Osteoblast (primary cell): ENCODE measurements around the gene CTSG. TPM values are rescaled to one million over a fixed set of nuclear protein-coding genes. Genes with fewer than 3 reads are reported as not detected.
"Not testable (repeated sequence)": the region's sequence is repeated elsewhere in the genome, so short reads cannot be mapped to it uniquely, and the experiment has no call there.

Experiments
- DNase-seq: peaks from one replicate; pipeline ENCODE4 v3.0.0; 2011; ENCODE audit warnings: low spot score, mixed read lengths; ENCODE audit not compliant: insufficient read length; ENCODE audit errors: missing footprints
- H2AFZ ChIP-seq: 2 replicates; pipeline ENCODE4 v1.6.0; 2011; ENCODE audit warnings: mild to moderate bottlenecking, low read length
- H3K27ac ChIP-seq: 2 replicates; pipeline ENCODE4 v1.5.1; 2011; ENCODE audit warnings: mild to moderate bottlenecking, low read depth, low read length, moderate library complexity
- H3K27me3 ChIP-seq: 2 replicates; pipeline ENCODE4 v1.6.0; 2012; ENCODE audit warnings: mild to moderate bottlenecking, control low read depth, inconsistent platforms, low read length, moderate library complexity; ENCODE audit not compliant: insufficient read depth
- H3K36me3 ChIP-seq: 2 replicates; pipeline ENCODE4 v1.5.1; 2011; ENCODE audit warnings: mild to moderate bottlenecking, low read length, control low read depth, moderate library complexity; ENCODE audit not compliant: insufficient read depth
- H3K4me1 ChIP-seq: 2 replicates; pipeline ENCODE4 v1.5.1; 2011; ENCODE audit warnings: mild to moderate bottlenecking, low read length, control low read depth, moderate library complexity; ENCODE audit not compliant: insufficient read depth
- H3K4me2 ChIP-seq: 2 replicates; pipeline ENCODE4 v1.6.0; 2011; ENCODE audit warnings: mild to moderate bottlenecking, low read length; ENCODE audit not compliant: insufficient read depth
- H3K4me3 ChIP-seq: fragments of 200-600 bp; sonication (generic); 3 replicates; pipeline ENCODE4 v1.5.1; 2012; ENCODE audit warnings: mild to moderate bottlenecking, low read length, inconsistent platforms; ENCODE audit not compliant: insufficient read depth
- H3K79me2 ChIP-seq: 2 replicates; pipeline ENCODE4 v1.6.0; 2012; ENCODE audit warnings: mild to moderate bottlenecking, low read length, control low read depth, inconsistent platforms; ENCODE audit not compliant: insufficient read depth
- H3K9me3 ChIP-seq: 2 replicates; pipeline ENCODE4 v1.5.1; 2011; ENCODE audit warnings: low read depth, low read length, control low read depth
- H4K20me1 ChIP-seq: 2 replicates; pipeline ENCODE4 v1.6.0; 2012; ENCODE audit warnings: mild to moderate bottlenecking, low read length, control low read depth; ENCODE audit not compliant: insufficient read depth
- CTCF ChIP-seq: IDR thresholded peaks from 2 replicates; pipeline ENCODE4 v1.5.1; 2011; ENCODE audit warnings: mild to moderate bottlenecking, low read depth, low read length, moderate library complexity; ENCODE audit errors: extremely low read depth
- total RNA-seq: library from RNA; depleted of rRNA; stranded (reverse); fragments of >200 nt; gene quantifications from 2 replicates; pipeline ENCODE4 v1.2.3, GENCODE V29; 2012

Gene CTSG
- total RNA-seq, 1 donor = not detected

- H3K79me2 ChIP-seq = no peaks in the 10 kb centered on the region
- no peak overlapping the region for H3K4me3 ChIP-seq
- no peak for DNase-seq
- H3K36me3 ChIP-seq = no peaks in the 10 kb centered on the region
- no peaks in the 10 kb centered on the region for H3K27me3 ChIP-seq
- H3K4me2 ChIP-seq = no peak overlapping the region
- H3K4me1 ChIP-seq = no peaks in the 10 kb centered on the region
- no peak overlapping the region for H3K27ac ChIP-seq
- TF ChIP-seq CTCF = peak; percentile 47
- no peaks in the 10 kb centered on the region for H4K20me1 ChIP-seq
- no peak overlapping the region for H2AFZ ChIP-seq
- peaks cover 2% of the 10 kb centered on the region for H3K9me3 ChIP-seq
These were observed 29.6 kb upstream of the CTSG start for GRCh38 chr14:24605435-24606190.

- H3K4me2 ChIP-seq = no peak overlapping the region
- no peaks in the 10 kb centered on the region for H3K4me1 ChIP-seq
- no peak for DNase-seq
- H3K9me3 ChIP-seq = peaks cover 2% of the 10 kb centered on the region
- H4K20me1 ChIP-seq = no peaks in the 10 kb centered on the region
- no peaks in the 10 kb centered on the region for H3K27me3 ChIP-seq
- H2AFZ ChIP-seq = no peak overlapping the region
- no peak overlapping the region for H3K4me3 ChIP-seq
- H3K27ac ChIP-seq = no peak overlapping the region
- H3K36me3 ChIP-seq = no peaks in the 10 kb centered on the region
- H3K79me2 ChIP-seq = no peaks in the 10 kb centered on the region
- no peak for TF ChIP-seq CTCF
These were observed 21.4 kb upstream of the CTSG start for GRCh38 chr14:24597403-24597802.

GRCh38 chr14:24595073-24595808 lies 19.2 kb upstream of the CTSG start:
- Histone ChIP-seq H2AFZ (no peak overlapping the region), H3K9me3 (no peaks in the 10 kb centered on the region), H3K36me3 (no peaks in the 10 kb centered on the region), H3K4me3 (no peak overlapping the region), H3K27me3 (no peaks in the 10 kb centered on the region), H3K4me2 (no peak overlapping the region), H3K4me1 (no peaks in the 10 kb centered on the region), H3K27ac (no peak overlapping the region), H3K79me2 (no peaks in the 10 kb centered on the region), H4K20me1 (no peaks in the 10 kb centered on the region)
- TF ChIP-seq CTCF = no peak
- DNase-seq = no peak

GRCh38 chr14:24591004-24591403 lies 15.0 kb upstream of the CTSG start:
- H3K9me3 ChIP-seq, H3K79me2 ChIP-seq, H2AFZ ChIP-seq, H3K4me3 ChIP-seq, H3K36me3 ChIP-seq, H3K27me3 ChIP-seq, H4K20me1 ChIP-seq, H3K27ac ChIP-seq, DNase-seq, H3K4me1 ChIP-seq, H3K4me2 ChIP-seq: not testable (repeated sequence)

DNA sequence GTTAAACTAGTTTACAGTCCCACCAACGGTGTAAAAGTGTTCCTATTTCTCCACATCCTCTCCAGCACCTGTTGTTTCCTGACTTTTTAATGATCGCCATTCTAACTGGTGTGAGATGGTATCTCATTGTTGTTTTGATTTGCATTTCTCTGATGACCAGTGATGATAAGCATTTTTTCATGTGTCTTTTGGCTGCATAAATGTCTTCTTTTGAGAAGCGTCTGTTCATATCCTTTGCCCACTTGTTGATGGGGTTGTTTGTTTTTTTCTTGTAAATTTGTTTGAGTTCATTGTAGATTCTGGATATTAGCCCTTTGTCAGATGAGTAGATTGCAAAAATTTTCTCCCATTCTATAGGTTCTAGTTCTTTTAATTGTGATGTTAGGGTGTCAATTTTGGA lies 8.4 kb upstream of the CTSG start:
- DNase-seq, H4K20me1 ChIP-seq, H3K9me3 ChIP-seq, H3K4me3 ChIP-seq, H3K27ac ChIP-seq, H2AFZ ChIP-seq, H3K4me2 ChIP-seq, H3K79me2 ChIP-seq, H3K36me3 ChIP-seq, H3K27me3 ChIP-seq, H3K4me1 ChIP-seq: not testable (repeated sequence)
